Measurements from ENCODE around the gene MYOT.

The MYOT gene

DNA sequence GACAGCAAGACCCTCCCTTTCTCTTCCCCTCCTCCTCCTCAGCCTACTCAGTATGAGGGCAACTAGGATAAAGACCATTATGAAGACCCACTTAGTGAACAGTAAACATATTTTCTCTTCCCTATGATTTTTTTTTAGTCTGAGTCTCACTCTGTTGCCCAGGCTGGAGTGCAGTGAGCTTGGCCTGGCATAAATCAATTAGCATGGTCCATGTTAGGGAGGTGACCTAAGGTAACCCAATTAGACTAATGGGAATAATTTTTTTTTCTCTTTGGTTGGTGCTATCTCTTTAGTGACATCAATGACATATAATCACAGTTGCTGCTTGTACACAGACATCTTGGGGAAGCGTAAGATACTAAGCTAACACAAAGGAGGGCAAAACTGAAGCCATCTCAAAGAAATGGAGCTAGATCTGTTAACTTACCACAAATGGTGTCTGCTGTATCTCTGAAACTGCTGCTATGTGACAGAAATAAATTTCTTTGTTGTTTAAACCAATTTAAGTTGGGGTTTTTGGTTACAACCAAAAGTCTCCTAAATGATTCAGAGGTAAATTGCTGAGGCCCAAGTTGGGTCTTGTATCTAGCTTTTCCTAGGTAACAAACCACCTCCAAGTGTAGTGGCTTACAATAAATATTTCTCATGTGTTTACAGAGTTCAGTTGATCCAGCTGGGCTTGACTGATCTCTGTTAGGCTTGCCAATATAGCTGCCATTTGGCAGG is 34.9 kb downstream of the MYOT start:
- DNase-seq: no peak

DNA sequence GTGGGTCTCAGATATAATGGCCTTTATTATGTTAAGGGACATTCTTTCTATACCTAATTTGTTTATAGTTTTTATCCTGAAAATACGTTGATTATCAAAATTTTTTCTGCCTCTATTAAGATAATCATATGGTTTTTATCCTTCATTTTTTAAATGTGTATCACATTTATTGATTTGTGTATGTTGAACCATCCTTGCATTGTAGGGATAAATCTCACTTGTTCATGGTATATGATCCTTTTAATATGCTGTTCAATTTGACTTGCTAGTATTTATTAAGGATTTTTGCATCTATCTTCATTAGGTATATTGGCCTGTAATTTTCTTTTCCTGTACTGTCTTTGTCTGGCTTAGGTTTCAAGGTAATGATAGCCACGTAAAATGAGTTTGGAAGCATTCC is 47.1 kb downstream of the MYOT start:
- DNase-seq: no peak

DNA sequence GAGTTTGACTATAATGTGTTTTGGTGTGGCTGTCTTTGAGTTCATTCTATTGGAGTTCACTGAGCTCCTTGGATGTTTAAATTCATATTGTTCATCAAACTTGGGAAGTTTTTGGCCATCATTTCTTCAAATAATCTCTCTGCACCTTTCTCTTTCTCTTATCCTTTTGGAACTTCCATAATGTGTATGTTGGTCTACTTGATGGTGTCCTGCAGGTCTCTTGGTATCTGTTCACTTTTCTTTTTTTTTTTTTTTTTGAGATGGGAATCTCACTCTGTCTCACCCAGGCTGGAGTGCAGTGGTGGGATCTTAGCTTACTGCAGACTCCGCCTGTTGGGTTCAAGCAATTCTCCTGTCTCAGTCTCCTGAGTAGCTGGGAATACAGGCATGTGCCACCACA is 49.3 kb downstream of the MYOT start:
- DNase-seq: no peak

DNA sequence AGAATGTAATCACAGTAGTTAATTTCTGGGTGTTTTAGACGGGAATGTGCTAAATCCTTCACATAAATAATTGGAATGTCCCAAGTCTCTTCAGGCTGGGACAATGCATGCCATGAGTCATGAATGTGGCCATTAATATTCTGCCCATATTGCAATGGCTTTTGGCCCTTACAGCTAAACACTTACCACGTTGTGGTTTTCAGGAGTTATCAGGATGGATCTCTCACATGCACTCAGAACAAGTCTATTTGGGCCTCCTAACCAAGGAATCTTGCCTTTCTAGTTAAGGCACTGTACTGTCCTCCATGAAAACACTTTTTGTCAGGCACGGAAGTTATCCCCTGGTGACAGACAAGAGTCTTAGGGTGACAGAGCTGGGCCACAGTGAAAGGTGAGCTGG is 54.3 kb downstream of the MYOT start:
- DNase-seq: no peak

DNA sequence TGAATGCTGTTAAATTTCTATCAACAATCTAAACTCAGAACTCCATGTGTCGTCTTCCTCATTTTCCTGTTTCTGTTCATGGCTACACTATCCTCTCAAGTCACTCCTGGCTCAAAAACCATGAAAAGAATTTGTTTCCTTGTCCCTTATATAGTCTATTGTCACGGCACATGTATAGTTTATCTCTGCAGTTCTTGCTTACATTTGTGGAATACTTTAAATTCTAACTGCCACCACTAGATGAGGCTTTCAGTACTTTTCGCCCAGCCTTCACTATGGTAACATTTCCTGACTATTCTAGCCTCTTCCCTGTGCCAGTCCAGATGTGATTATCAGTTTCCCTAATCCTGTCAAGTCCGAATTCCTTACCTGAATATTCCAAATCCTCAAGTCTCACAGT is 56.2 kb downstream of the MYOT start:
- DNase-seq: no peak

DNA sequence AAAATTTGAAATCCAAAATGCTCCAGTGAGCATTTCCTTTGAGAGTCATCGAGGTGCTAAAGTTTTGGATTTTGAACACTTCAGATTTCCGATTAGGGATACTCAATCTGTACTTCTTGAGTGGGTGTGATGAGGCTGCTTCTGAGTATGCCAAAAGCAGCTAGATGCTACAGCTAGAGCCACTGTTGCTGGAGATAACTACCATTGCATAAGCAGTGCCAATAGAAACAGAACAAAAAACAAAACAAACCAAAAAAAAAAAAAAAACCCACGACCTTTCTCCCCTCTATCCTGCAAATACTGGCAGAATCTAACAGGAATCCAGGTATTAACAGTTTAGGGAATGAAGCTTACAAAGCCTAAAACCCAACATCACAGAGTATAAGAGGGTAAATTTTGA is 65.1 kb downstream of the MYOT start:
- DNase-seq: no peak

DNA sequence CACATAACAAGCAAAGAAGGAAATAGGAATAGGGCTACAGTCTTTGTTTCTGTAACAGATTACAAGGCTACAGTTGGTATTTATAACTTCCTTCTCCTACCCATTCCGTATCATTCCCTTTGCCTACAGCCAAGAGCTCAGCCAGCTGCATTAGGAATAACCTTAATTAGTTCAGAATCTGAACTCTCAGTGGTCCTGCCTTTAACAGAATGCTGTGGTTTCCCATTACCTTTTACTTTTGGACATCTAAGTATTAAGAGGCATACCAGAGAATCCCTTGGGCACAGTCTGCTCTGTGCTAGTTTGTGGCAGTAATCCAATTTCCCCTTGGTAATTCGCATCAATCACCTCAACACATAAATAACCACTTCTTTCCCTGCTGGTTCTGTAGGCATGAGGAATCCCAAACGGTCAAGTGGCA is 65.8 kb downstream of the MYOT start:
- peak; percentile 2 for DNase-seq

DNA sequence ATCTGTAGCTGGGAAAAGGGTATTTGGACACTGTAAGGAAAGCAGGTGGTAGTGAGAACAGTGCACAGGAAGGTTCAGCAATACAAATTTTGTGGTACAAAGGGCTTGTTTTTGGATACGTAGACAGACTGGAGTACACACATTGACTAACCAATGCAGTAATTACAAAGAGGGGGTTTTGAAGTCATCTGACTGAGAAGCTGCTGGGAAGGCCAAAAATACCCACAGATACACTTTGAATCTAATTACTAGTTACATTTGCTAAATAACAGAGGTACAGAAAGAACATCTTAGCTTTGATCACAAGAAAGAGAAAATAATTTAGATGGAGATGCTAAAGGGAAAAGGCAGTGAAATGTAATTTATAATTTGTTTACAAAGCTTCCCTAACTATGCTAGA is 67.5 kb downstream of the MYOT start:
- DNase-seq: no peak

DNA sequence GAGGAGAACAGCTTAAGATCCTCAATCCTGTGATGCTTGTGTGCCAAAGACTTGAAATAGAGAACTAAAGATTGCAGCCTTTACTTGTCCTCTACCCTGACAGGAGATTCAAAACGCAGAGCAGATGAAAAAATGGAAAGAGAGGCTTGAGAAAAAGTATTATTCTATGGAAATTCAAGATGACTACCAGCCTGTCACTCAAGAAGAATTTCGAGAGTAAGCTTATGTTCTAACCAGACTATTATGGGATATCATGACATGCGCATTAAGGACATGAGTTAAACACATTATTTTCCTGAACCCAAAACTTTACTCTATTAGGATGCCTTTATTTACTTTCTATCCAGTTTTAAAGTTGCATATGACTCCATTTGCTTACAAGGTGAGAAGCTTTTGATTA is 68.0 kb downstream of the MYOT start:
- DNase-seq: no peak

Data from NCI-H2171 (cell line).